ENCODE results near the gene ENTPD5. TPM values are rescaled to one million over a fixed set of nuclear protein-coding genes. Genes with fewer than 3 reads are reported as not detected.

ENTPD5 gene
- total RNA-seq, 1 experiment from 2014 or later: 6.8 TPM

DNA sequence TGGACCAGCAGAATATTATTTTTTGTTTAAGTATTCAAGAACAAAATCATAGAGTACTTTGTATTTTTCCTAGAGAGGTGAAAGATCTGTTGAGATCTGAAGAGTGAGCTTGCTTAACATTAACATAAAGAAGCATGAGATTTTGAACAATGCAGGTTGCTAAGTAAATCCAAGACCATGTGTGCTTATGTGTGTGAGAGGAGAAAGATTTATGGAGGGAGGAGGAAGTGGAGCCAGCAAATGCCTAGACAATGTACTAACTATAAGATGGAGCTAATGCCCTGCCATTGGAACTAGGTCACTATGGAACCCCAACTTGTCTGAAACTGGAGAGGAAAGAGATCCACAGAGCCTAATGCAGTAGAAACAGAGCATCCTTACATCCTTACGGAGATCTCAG is 82.5 kb downstream of the ENTPD5 start:
- no peaks in the 10 kb centered on the region for H3K9me3 ChIP-seq (ENCODE audit: control insufficient read depth, low read depth, low read length)
- H2AFZ ChIP-seq (ENCODE audit: low read length): no peak overlapping the region
- no peaks in the 10 kb centered on the region for H3K27me3 ChIP-seq (ENCODE audit: insufficient read depth, low read length)
- no peak overlapping the region for H3K56ac ChIP-seq (ENCODE audit: insufficient read length, low read depth, low read length)
- Mint-ChIP-seq H3K9me3 (no peaks in the 10 kb centered on the region), H3K27me3 (ENCODE audit: low read depth) (no peaks in the 10 kb centered on the region), H3K36me3 (ENCODE audit: insufficient read depth in 1 of 3, low read depth in 3 of 3) (peaks cover 0 to 17% (median 6%) of the 10 kb centered on the region in 3 experiments; a peak in 5 of 7 replicates), H3K4me3 (no peak overlapping the region), H3K27ac (no peak overlapping the region), H3K4me1 (no peaks in the 10 kb centered on the region)
- H2AK5ac ChIP-seq (ENCODE audit: insufficient read length, low read length): no peak overlapping the region
- H3K27ac ChIP-seq (ENCODE audit: insufficient read length, low read depth, low read length): no peak overlapping the region
- no peak overlapping the region for H3K4me2 ChIP-seq (ENCODE audit: insufficient read depth, insufficient read length, low read length)
- no peak overlapping the region for H2BK15ac ChIP-seq (ENCODE audit: low read depth, low read length)
- H3T11ph ChIP-seq (ENCODE audit: low read length): no peak overlapping the region
- H3K4ac ChIP-seq (ENCODE audit: low read depth, low read length): no peak overlapping the region
- no peak overlapping the region for H4K91ac ChIP-seq (ENCODE audit: insufficient read length, low read depth, low read length)
- no peaks in the 10 kb centered on the region for H3K4me1 ChIP-seq (ENCODE audit: insufficient read depth, low read length)
- H3K79me1 ChIP-seq (ENCODE audit: insufficient read depth, low read depth, low read length, poor library complexity, severe bottlenecking): no peaks in the 10 kb centered on the region
- H3K14ac ChIP-seq (ENCODE audit: insufficient read depth, low read length): no peak overlapping the region
- no peak overlapping the region for H4K8ac ChIP-seq (replicated peaks; ENCODE audit: insufficient read length, low read depth, low read length)
- H2BK20ac ChIP-seq (ENCODE audit: low read depth, low read length, poor library complexity, severe bottlenecking): no peak overlapping the region
- no CpG with 5 or more reads among the region's 1 CpG for WGBS (ENCODE audit: extremely low coverage, insufficient read length, low lambda C conversion rate)
- H3K79me2 ChIP-seq (ENCODE audit: insufficient read depth, low read length): no peaks in the 10 kb centered on the region
- H2BK5ac ChIP-seq (ENCODE audit: insufficient read length, low read length): no peak overlapping the region
- no peaks in the 10 kb centered on the region for H3K23me2 ChIP-seq (ENCODE audit: insufficient read length, low read depth, low read length, poor library complexity, severe bottlenecking)
- H2BK120ac ChIP-seq (ENCODE audit: low read depth, low read length, poor library complexity, severe bottlenecking): no peak overlapping the region
- DNase-seq: no peak
- H3K23ac ChIP-seq (ENCODE audit: insufficient read length, low read depth, low read length): no peak overlapping the region
- H3K9ac ChIP-seq (ENCODE audit: extremely low read depth, insufficient read length, low read length): no peak overlapping the region
- H4K20me1 ChIP-seq (ENCODE audit: control insufficient read depth, insufficient read depth, insufficient read length): no peaks in the 10 kb centered on the region
- no peak overlapping the region for H2BK12ac ChIP-seq (ENCODE audit: insufficient read length, low read depth, low read length)
- TF ChIP-seq, protein P1, sequence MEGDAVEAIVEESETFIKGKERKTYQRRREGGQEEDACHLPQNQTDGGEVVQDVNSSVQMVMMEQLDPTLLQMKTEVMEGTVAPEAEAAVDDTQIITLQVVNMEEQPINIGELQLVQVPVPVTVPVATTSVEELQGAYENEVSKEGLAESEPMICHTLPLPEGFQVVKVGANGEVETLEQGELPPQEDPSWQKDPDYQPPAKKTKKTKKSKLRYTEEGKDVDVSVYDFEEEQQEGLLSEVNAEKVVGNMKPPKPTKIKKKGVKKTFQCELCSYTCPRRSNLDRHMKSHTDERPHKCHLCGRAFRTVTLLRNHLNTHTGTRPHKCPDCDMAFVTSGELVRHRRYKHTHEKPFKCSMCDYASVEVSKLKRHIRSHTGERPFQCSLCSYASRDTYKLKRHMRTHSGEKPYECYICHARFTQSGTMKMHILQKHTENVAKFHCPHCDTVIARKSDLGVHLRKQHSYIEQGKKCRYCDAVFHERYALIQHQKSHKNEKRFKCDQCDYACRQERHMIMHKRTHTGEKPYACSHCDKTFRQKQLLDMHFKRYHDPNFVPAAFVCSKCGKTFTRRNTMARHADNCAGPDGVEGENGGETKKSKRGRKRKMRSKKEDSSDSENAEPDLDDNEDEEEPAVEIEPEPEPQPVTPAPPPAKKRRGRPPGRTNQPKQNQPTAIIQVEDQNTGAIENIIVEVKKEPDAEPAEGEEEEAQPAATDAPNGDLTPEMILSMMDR (conservative IDR thresholded peaks at IDR 0.05): no peak
- H4K5ac ChIP-seq (ENCODE audit: insufficient read length, low read depth, low read length): no peak overlapping the region
- no peak overlapping the region for H3K18ac ChIP-seq (ENCODE audit: insufficient read length, low read depth, low read length)
